ENCODE results near the gene NARS2. TPM values are rescaled to one million over a fixed set of nuclear protein-coding genes. Genes with fewer than 3 reads are reported as not detected.

The NARS2 gene
- total and polyA plus RNA-seq, 7 donors = 12.8 to 22.3 (median 14.5) TPM

DNA sequence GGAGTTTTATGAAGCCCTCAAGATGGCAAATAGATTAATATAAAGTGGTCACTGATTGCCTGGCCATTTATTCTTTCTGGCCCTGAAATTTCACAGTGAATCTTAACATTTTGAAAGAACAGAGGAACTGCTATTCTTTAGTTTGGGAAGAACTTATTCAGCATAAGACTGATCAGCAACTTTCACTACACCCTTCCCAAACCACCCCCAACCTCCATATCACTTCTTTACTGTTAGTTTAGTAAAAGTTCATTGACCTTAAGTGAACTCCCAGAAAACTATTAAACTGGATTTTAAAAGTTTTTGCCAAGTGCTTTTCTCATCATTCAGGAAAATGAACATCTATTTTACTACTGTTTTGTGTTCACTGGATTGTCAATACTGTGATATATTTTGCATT, 77.4 kb downstream of the NARS2 start:
- ATAC-seq = no peak
- TF ChIP-seq CTCF (IDR thresholded peaks at IDR 0.05) = no peak
- no peak overlapping the region for H3K27ac ChIP-seq

DNA sequence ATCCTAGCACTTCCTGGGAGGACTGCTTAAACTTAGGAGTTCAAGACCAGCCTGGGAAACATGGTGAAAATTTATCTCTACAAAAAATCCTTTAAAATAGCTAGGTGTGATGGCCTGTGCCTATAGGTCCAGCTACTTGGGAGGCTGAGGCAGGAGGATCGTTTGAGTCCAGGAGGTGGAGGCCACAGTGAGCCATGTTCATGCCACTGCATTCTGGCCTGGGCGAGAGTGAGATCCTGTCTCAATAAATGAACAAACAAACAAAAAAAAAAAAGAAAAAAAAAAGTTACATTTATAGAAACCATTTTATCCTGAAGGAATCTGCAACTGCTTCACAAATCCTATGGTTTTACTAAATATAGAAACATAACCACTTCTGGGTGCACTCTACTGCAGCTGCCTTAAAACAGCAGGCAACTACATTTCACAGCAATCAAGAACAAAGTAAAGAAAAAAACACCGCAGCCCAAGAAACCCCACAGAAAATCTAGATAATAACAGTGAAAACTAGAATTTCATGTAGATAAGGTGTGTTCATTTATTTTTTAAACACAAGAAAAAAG, 81.2 kb downstream of the NARS2 start:
- 95 to 99% (median 96%) methylated on average over 3 of the region's 3 CpGs for WGBS, 3 donors
- H3K36me3 ChIP-seq (ENCODE audit: insufficient read depth in 1 of 2, low read depth in 1 of 2) = no peaks in the 10 kb centered on the region
- H3K27me3 ChIP-seq (ENCODE audit: insufficient read depth in 3 of 3, low read length in 2 of 3) = no peaks in the 10 kb centered on the region
- TF ChIP-seq CTCF (IDR thresholded peaks at IDR 0.05) = no peak
- H3K9me3 ChIP-seq = no peaks in the 10 kb centered on the region
- peaks cover 13% of the 10 kb centered on the region for H3K4me1 ChIP-seq
- H3K4me3 ChIP-seq = no peak overlapping the region
- DNase-seq (no peak), ATAC-seq (no peak)
- no peak overlapping the region for H3K27ac ChIP-seq
- intact Hi-C loops (cut with DNase I) = no loop called here

More for the DNA sequence above, 77.4 kb downstream of the NARS2 start:
- intact Hi-C loops (cut with DNase I) = no loop called here
- no peak for DNase-seq
- Histone ChIP-seq H3K27me3 (ENCODE audit: insufficient read depth in 3 of 3, low read length in 2 of 3) (no peaks in the 10 kb centered on the region), H3K36me3 (ENCODE audit: insufficient read depth in 1 of 2, low read depth in 1 of 2) (no peaks in the 10 kb centered on the region), H3K4me3 (no peak overlapping the region), H3K9me3 (no peaks in the 10 kb centered on the region), H3K4me1 (peaks cover 13% of the 10 kb centered on the region)

GRCh38 chr11:78492973-78493372, 81.7 kb downstream of the NARS2 start:
- no peak for TF ChIP-seq CTCF (IDR thresholded peaks at IDR 0.05)
- 89 to 97% (median 96%) methylated on average over 6 of the region's 6 CpGs for WGBS, 3 donors
- no peak overlapping the region for H3K27ac ChIP-seq
- H3K9me3 ChIP-seq = no peaks in the 10 kb centered on the region
- no peak for ATAC-seq
- no peak for DNase-seq
- no peaks in the 10 kb centered on the region for H3K36me3 ChIP-seq (ENCODE audit: insufficient read depth in 1 of 2, low read depth in 1 of 2)
- no peak overlapping the region for H3K4me3 ChIP-seq
- intact Hi-C loops (cut with DNase I) = no loop called here
- peaks cover 13% of the 10 kb centered on the region for H3K4me1 ChIP-seq
- H3K27me3 ChIP-seq (ENCODE audit: insufficient read depth in 3 of 3, low read length in 2 of 3) = no peaks in the 10 kb centered on the region

DNA sequence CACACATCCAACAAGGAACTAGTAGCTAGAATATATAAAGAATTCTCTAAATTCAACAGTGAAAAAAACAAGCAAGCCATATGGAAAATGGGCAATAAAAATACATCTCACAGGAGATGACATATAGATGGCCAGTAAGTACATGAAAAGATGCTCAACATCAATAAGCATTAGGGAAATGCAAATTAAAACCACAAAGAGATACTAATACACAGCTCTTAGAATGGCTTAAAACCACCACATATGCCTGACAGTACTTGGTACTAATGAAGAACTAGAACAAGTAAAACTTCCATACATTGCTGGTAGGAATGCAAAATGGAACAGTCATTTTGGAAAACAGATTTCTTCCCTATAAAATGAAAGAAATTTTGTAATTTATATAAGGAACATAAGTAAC, 85.5 kb downstream of the NARS2 start:
- no peak for ATAC-seq
- TF ChIP-seq CTCF (IDR thresholded peaks at IDR 0.05) = no peak

GRCh38 chr11:78478536-78478935, 96.1 kb downstream of the NARS2 start:
- H3K27ac ChIP-seq = no peak overlapping the region
- peaks cover 0 to 9% of the 10 kb centered on the region in 2 donors for H3K36me3 ChIP-seq (ENCODE audit: insufficient read depth in 1 of 2, low read depth in 1 of 2)
- ATAC-seq = no peak
- no peaks in the 10 kb centered on the region for H3K4me1 ChIP-seq
- no peak overlapping the region for H3K4me3 ChIP-seq
- 80 to 94% (median 85%) methylated on average over 2 of the region's 2 CpGs for WGBS, 3 donors
- no peaks in the 10 kb centered on the region for H3K9me3 ChIP-seq
- TF ChIP-seq CTCF (IDR thresholded peaks at IDR 0.05) = no peak
- DNase-seq = no peak
- no peaks in the 10 kb centered on the region for H3K27me3 ChIP-seq (ENCODE audit: insufficient read depth in 3 of 3, low read length in 2 of 3)
- intact Hi-C loops (cut with DNase I) = no loop called here

More for the DNA sequence above, 85.5 kb downstream of the NARS2 start:
- no peak for DNase-seq
- H3K4me1 ChIP-seq = no peaks in the 10 kb centered on the region
- no peaks in the 10 kb centered on the region for H3K36me3 ChIP-seq (ENCODE audit: insufficient read depth in 1 of 2, low read depth in 1 of 2)
- H3K9me3 ChIP-seq = no peaks in the 10 kb centered on the region
- no peak overlapping the region for H3K4me3 ChIP-seq
- intact Hi-C loops (cut with DNase I) = no loop called here
- no peaks in the 10 kb centered on the region for H3K27me3 ChIP-seq (ENCODE audit: insufficient read depth in 3 of 3, low read length in 2 of 3)
- H3K27ac ChIP-seq = no peak overlapping the region
